Mucosa of rectum (tissue), 2 donors: Measurements from ENCODE around the gene ZCWPW1.

Experiments
- H3K27ac ChIP-seq, 2 donors: one replicate each; pipeline ENCODE4 v1.7.0; 2013; ENCODE audit warnings: inconsistent platforms in 2 of 2, low read depth in 2 of 2, low read length in 2 of 2
- H3K27me3 ChIP-seq, 2 donors: one replicate each; pipeline ENCODE4 v1.7.0; 2013; ENCODE audit warnings: low read length in 2 of 2; ENCODE audit not compliant: control insufficient read depth in 2 of 2, insufficient read depth in 2 of 2
- H3K36me3 ChIP-seq, 2 donors: one replicate each; pipeline ENCODE4 v1.7.0; 2013; ENCODE audit warnings: low read length in 2 of 2; ENCODE audit not compliant: control insufficient read depth in 2 of 2, insufficient read depth in 2 of 2
- H3K4me1 ChIP-seq, 2 donors: one replicate each; pipeline ENCODE4 v1.7.0; 2013; ENCODE audit warnings: low read length in 2 of 2, mild to moderate bottlenecking in 1 of 2; ENCODE audit not compliant: control insufficient read depth in 2 of 2, insufficient read depth in 2 of 2
- H3K4me3 ChIP-seq, 2 donors: one replicate each; pipeline ENCODE4 v1.7.0; 2013; ENCODE audit warnings: low read length in 2 of 2
- H3K9ac ChIP-seq, 2 donors: one replicate each; pipeline ENCODE4 v1.7.0; 2013; ENCODE audit warnings: low read length in 2 of 2, low read depth in 1 of 2, mild to moderate bottlenecking in 1 of 2
- H3K9me3 ChIP-seq, 2 donors: one replicate each; pipeline ENCODE4 v1.7.0; 2013; ENCODE audit warnings: low read length in 2 of 2; ENCODE audit not compliant: control insufficient read depth in 2 of 2
- donor health status: healthy.
- donor health status: Normal muscosa, but diverticular disease.

ZCWPW1 gene

DNA sequence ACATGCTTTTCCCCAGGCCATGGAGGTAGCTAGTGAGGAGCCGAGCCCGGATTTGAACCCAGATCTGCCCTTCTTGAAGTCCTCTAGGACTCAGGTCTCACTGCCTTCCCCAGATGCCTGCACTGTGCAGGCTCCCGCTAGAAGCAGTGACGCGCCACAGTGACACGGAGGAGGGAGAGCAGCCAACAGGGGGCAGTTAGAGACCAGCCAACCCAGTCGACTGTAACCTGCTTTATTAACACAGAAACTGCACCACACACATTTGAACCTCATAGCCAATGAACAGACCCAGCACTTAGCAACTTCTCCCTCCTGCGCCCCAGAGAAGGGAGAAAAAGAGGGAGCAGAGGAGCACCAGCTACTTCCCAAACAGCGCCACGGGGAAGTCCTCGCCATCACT lies 27.8 kb downstream of the ZCWPW1 start:
- Histone ChIP-seq H3K4me3 (no peak overlapping the region), H3K27ac (no peak overlapping the region), H3K36me3 (no peaks in the 10 kb centered on the region), H3K9ac (no peak overlapping the region), H3K9me3 (no peaks in the 10 kb centered on the region), H3K4me1 (peaks cover 0 to 3% of the 10 kb centered on the region in 2 donors), H3K27me3 (no peaks in the 10 kb centered on the region)

DNA sequence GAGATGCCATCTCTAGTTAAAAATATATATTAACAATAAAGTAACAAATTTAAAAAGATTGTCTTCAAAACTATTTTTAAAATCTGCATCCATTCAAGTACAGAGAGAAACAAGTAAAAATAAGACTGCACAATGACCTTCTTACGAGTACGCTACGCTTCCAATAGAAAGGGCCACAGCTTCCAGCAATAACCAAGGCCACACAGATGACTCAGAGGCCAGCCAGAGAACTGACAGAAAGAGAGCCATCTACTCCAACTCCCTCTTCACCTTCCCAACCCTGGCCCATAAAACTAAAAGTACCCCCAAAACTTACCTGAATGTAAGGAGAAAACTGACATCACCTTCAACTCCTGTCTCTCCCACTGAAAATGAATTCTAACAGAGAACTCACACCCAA lies 28.5 kb downstream of the ZCWPW1 start:
- Histone ChIP-seq H3K27me3 (no peaks in the 10 kb centered on the region), H3K4me1 (peaks cover 0 to 3% of the 10 kb centered on the region in 2 donors), H3K9ac (no peak overlapping the region), H3K9me3 (no peaks in the 10 kb centered on the region), H3K4me3 (no peak overlapping the region), H3K27ac (no peak overlapping the region), H3K36me3 (no peaks in the 10 kb centered on the region)

DNA sequence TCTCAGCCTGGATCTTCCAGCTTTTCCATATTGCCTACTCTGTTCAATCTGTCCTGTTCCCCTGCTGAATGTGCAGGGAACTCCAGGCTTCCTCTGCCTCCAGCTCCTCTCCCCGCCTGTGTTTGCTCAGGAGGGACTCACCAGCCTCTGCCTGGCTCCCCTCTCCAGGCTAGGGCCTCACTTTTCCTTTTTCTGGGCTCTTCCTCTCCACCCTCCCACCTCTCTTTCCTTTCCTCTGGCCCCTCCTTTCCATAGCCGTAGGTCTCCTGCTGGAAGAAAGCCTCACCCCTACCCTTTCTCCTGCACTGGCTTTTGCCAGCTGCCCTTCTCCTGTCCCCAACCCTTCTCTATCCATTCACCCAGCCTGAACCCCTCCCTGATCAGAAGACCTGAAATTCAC lies 30.3 kb downstream of the ZCWPW1 start:
- Histone ChIP-seq H3K27ac (no peak overlapping the region), H3K27me3 (no peaks in the 10 kb centered on the region), H3K36me3 (no peaks in the 10 kb centered on the region), H3K4me1 (peaks cover 0 to 3% of the 10 kb centered on the region in 2 donors), H3K4me3 (no peak overlapping the region), H3K9ac (no peak overlapping the region), H3K9me3 (no peaks in the 10 kb centered on the region)

DNA sequence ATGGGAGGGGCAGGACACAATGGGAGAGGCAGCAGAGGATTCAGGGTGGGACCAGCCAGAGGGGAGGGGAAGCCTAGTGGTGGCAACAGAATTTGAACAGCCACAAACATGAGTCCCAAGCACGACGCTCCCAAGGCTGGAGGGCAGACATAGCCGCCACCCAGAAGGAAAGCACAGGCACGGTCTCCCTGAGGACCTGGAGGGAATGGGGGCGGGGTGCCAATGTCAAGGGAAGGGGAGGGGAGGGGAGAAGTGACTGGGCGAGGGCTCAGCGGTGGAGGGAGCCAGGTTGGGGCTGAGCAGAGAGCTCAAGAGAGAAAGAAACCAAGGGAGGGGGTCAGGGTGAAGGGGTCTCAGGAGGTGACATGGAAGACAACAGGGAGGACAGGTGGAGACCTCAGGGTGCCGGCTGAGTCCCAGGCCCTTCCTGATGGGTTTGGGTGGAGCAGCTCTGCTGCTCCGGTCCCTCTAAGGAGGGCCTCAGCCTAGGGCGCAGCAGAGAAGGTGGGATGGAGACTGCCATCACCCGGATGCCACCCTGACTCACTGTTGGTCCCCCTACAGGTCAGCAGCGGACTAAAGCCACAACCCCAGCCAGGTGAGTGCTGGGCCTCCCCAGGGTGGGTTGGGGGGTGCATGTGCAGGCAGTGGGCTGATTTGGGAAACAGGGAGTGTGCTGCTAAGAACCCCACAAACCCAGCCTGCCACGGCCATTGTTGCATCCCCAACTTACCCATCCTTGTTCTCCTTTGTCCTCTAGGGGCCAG lies 31.0 kb downstream of the ZCWPW1 start:
- Histone ChIP-seq H3K27ac (peak overlapping the region in 1 of 2 donors; percentile 16), H3K9me3 (no peaks in the 10 kb centered on the region), H3K9ac (no peak overlapping the region), H3K27me3 (no peaks in the 10 kb centered on the region), H3K4me1 (peaks cover 0 to 3% of the 10 kb centered on the region in 2 donors), H3K4me3 (no peak overlapping the region), H3K36me3 (no peaks in the 10 kb centered on the region)

DNA sequence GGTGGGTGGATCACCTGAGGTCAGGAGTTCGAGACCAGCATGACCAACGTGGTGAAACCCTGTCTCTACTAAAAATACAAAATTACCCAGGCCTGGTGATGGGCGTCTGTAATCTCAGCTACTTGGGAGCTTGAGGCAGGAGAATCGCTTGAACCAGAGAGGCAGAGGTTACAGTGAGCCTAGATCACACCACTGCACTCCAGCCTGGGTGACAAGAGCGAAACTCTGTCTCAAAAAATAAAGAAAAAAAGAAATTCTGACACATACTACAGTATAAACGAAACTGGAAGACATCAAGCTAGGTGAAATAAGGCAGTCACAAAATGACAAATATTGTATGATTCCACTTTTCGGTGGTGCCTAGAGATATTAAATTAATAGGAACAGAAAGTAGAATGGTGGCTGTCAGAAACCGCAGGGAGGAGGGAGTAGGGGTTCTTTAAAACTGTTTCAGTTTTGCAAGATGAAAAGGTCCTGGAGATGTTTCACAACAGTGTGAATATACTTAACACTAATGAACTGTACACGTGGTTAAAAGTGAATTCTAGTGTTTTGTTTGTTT lies 32.0 kb downstream of the ZCWPW1 start:
- Histone ChIP-seq H3K4me1 (peaks cover 0 to 3% of the 10 kb centered on the region in 2 donors), H3K27me3 (no peaks in the 10 kb centered on the region), H3K27ac (peak overlapping the region in 1 of 2 donors; percentile 58), H3K9ac (no peak overlapping the region), H3K9me3 (no peaks in the 10 kb centered on the region), H3K36me3 (no peaks in the 10 kb centered on the region), H3K4me3 (no peak overlapping the region)

DNA sequence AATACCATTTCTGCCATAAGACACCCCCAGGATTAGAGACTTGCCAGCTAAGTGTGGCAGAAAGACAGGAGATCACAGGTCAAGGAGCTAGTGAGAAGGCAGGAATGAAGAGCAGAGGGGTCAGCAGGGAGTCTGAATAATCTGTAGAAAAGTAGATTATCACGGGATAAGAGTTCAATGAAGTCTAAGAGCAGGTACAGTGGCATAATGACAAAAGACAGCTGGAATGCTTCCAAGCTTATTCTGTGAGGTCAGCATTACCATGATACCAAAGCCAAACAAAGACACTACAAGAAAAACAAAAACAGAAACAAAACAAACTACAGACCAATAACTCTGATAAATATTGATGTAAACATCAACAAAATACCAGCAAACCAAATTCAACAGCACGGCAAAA lies 34.4 kb downstream of the ZCWPW1 start:
- H3K4me3 ChIP-seq: no peak overlapping the region
- H3K36me3 ChIP-seq: no peaks in the 10 kb centered on the region
- H3K4me1 ChIP-seq: peaks cover 0 to 3% of the 10 kb centered on the region in 2 donors
- no peaks in the 10 kb centered on the region for H3K27me3 ChIP-seq
- no peak overlapping the region for H3K27ac ChIP-seq
- H3K9ac ChIP-seq: no peak overlapping the region
- no peaks in the 10 kb centered on the region for H3K9me3 ChIP-seq

DNA sequence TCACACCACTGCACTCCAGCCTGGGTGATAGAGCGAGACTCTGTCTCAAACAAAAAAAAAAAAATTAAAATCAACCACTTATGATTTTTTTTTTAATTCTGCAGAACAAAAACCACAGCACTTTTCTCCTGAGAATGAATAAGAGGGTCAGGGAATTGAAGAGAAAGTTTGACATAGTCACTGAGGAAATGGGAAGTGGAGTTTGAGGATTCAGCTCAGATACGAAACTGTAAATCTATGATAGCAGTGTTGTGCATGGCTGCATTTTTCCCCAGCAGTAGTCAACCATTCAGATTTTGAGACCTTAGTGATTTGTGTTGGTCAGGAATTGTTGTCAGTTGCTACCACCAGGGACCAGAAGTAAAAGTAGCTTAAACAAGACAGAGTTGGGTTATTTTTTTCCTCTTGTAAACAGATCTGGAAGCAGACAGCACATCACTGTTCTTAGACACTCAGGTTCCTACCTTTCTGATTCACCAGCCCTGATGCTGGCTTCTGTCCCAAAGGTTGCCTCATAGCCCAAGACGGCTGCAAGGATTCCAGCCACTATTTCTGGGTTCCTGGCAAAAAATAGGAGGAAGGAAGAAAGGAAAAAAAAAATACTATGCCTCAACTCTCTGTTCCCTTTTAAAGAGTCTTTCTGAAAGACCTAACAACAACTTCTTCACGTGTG lies 35.1 kb downstream of the ZCWPW1 start:
- Histone ChIP-seq H3K9me3 (no peaks in the 10 kb centered on the region), H3K9ac (no peak overlapping the region), H3K4me1 (peaks cover 0 to 3% of the 10 kb centered on the region in 2 donors), H3K4me3 (no peak overlapping the region), H3K36me3 (no peaks in the 10 kb centered on the region), H3K27me3 (no peaks in the 10 kb centered on the region), H3K27ac (no peak overlapping the region)

DNA sequence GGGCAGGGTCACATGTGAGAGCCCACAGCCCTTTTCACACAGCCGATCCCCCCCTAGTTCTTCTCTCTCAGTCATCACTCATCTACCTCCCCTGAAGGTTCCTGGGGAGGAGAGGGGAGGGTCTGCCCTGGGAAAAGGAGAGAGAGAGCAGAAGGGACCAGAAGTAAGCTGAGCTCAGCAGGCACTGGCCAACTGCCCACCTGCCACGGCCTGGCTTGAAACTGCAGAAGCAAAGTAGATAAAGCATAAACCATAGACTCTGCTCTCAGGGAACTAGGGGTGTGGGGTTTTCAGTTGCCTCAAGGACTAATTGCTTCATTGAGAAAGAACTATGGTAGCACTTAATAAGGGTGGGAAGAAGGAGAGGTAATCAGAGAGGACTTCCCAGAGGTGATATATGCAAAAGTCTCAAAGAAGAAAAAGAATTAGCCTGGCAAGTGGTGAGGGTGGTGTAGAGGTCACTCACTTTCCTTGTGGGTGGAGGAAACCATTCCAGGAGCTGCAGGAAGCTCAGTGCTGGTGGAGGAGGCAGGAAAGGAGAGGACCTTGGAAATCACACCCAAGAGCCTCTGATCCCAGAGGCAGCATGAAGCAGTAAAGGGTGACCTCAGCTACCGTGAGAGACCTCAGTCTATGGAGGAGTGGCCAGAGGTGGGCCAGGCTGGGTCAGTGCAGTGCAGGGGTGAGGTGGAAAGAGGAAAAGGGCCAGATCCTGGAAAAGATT lies 38.1 kb downstream of the ZCWPW1 start:
- no peaks in the 10 kb centered on the region for H3K27me3 ChIP-seq
- no peaks in the 10 kb centered on the region for H3K9me3 ChIP-seq
- H3K4me1 ChIP-seq: no peaks in the 10 kb centered on the region
- H3K4me3 ChIP-seq: no peak overlapping the region
- no peak overlapping the region for H3K27ac ChIP-seq
- no peak overlapping the region for H3K9ac ChIP-seq
- H3K36me3 ChIP-seq: no peaks in the 10 kb centered on the region

DNA sequence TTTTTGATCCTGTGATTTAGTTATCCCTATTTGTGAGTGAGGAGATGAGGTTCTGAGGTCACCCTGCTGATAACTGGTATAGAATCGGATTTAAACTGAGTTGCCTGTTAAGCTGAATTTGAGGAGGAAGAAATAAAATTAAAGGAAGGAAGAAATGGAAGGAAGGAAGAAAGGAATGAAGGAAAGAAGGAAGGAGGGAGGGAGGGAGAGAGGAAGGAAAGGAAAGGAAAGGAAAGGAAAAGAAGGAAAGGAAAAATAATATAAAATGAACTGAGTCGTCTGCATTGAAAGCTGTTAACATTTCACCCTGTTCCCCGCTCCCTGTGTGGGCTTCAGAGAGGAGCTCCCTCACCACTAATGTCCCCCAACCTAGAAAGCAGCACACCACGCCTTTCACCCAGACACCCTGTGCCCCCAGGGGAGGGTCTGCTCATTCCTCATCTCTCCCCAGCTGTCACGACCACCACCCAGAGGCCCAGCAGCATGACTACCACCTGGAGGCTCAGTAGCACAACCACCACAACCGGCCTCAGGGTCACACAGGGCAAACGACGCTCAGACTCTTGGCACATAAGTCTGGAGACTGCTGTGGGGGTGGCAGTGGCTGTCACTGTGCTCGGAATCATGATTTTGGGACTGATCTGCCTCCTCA lies 38.9 kb downstream of the ZCWPW1 start:
- Histone ChIP-seq H3K27me3 (no peaks in the 10 kb centered on the region), H3K4me1 (no peaks in the 10 kb centered on the region), H3K4me3 (no peak overlapping the region), H3K9ac (no peak overlapping the region), H3K36me3 (no peaks in the 10 kb centered on the region), H3K27ac (no peak overlapping the region), H3K9me3 (no peaks in the 10 kb centered on the region)
